GM18907 (cell line): ENCODE measurements around the gene HECTD3.

Experiments
- ATAC-seq: cut with Tn5 transposase; IDR thresholded peaks from one replicate; pipeline ENCODE4 v1.9.1; 2021; ENCODE audit warnings: mild to moderate bottlenecking, moderate library complexity; ENCODE audit not compliant: unreplicated experiment

The HECTD3 gene

GRCh38 chr1:45010855-45011811 lies at the start of gene HECTD3:
HECTD3 (minus strand) TSS chr1:45011324; CDS start chr1:45011257, 67 bp downstream.
- ATAC-seq: peak; percentile 69

- ATAC-seq: no peak
Measured at GRCh38 chr1:45059829-45060228, 48.7 kb upstream of the HECTD3 start.

- ATAC-seq: no peak
Measured at GRCh38 chr1:45057542-45057941, 46.4 kb upstream of the HECTD3 start.

- no peak for ATAC-seq
Measured at GRCh38 chr1:45051005-45051772, 40.1 kb upstream of the HECTD3 start.

GRCh38 chr1:45047032-45047431 lies 35.9 kb upstream of the HECTD3 start:
- ATAC-seq: no peak

- ATAC-seq: no peak
Measured at GRCh38 chr1:45044916-45045315, 33.8 kb upstream of the HECTD3 start.

GRCh38 chr1:45043094-45043493 lies 32.0 kb upstream of the HECTD3 start:
- no peak for ATAC-seq

- ATAC-seq: no peak
Measured at GRCh38 chr1:45040297-45040696, 29.2 kb upstream of the HECTD3 start.

GRCh38 chr1:45038661-45039364 lies 27.7 kb upstream of the HECTD3 start:
- ATAC-seq: no peak

GRCh38 chr1:45038240-45038639 lies 27.1 kb upstream of the HECTD3 start:
- no peak for ATAC-seq

GRCh38 chr1:45037456-45037855 lies 26.3 kb upstream of the HECTD3 start:
- ATAC-seq: no peak

GRCh38 chr1:45035631-45036301 lies 24.6 kb upstream of the HECTD3 start:
- ATAC-seq: no peak

- no peak for ATAC-seq
Measured at GRCh38 chr1:45033356-45033755, 22.2 kb upstream of the HECTD3 start.

- no peak for ATAC-seq
Measured at GRCh38 chr1:45032837-45033236, 21.7 kb upstream of the HECTD3 start.

GRCh38 chr1:45026446-45026845 lies 15.3 kb upstream of the HECTD3 start:
- no peak for ATAC-seq

GRCh38 chr1:45023663-45024062 lies 12.5 kb upstream of the HECTD3 start:
- no peak for ATAC-seq

- peak; percentile 66 for ATAC-seq
Measured at GRCh38 chr1:45018599-45019230, 7.6 kb upstream of the HECTD3 start.

- ATAC-seq: no peak
Measured at GRCh38 chr1:45016767-45017166, 5.6 kb upstream of the HECTD3 start.

GRCh38 chr1:45016090-45016697 lies 5.1 kb upstream of the HECTD3 start:
- ATAC-seq: no peak

GRCh38 chr1:45015683-45016082 lies 4.6 kb upstream of the HECTD3 start:
- no peak for ATAC-seq
